Activated naive CD8-positive, alpha-beta T cell treated with anti-CD3 and anti-CD28 coated beads, Interleukin-2, amount 10 ng/mL, durations not matched to agents 7 days and 5 days (primary cell): ENCODE results near the gene INAFM1. TPM values are rescaled to one million over a fixed set of nuclear protein-coding genes. Genes with fewer than 3 reads are reported as not detected.
"Not testable (repeated sequence)": the region's sequence is repeated elsewhere in the genome, so short reads cannot be mapped to it uniquely, and the experiment has no call there.

Experiments
- ATAC-seq: fragments of 150-1000 bp; cut with Tn5 transposase; one replicate; pipeline ENCODE4 v1.10.0; 2021; ENCODE audit warnings: low read depth, moderate library complexity
- POLR2A ChIA-PET: fragments of 350-600 bp; sonication (Branson Sonifier 250); formaldehyde crosslinking; loops from one replicate; lab custom pipeline; 2021; ENCODE audit warnings: antibody characterized with exemption; lab: Charles Lee
- DNase-seq: peaks from one replicate; pipeline ENCODE4 v3.0.0; 2021
- H3K27ac Mint-ChIP-seq: one replicate; pipeline ENCODE4 v1.8.0; 2022; ENCODE audit warnings: mild to moderate bottlenecking, mixed read lengths
- H3K27me3 Mint-ChIP-seq: one replicate; pipeline ENCODE4 v1.8.0; 2022; ENCODE audit warnings: mild to moderate bottlenecking, moderate library complexity, mixed read lengths
- H3K36me3 Mint-ChIP-seq: one replicate; pipeline ENCODE4 v1.8.0; 2021; ENCODE audit warnings: mild to moderate bottlenecking, mixed read lengths
- H3K4me1 Mint-ChIP-seq: one replicate; pipeline ENCODE4 v1.8.0; 2021; ENCODE audit warnings: mixed read lengths
- H3K4me3 Mint-ChIP-seq: one replicate; pipeline ENCODE4 v1.8.0; 2022; ENCODE audit warnings: mild to moderate bottlenecking, moderate library complexity, mixed read lengths
- H3K9me3 Mint-ChIP-seq: one replicate; pipeline ENCODE4 v1.8.0; 2021; ENCODE audit warnings: mixed read lengths
- total RNA-seq, 2 experiments: library from RNA; stranded (reverse); gene quantifications; one replicate each; pipeline ENCODE4 v1.2.3, GENCODE V29; 2021

INAFM1 gene
- total RNA-seq, 2 experiments from 2014 or later, result 14.2 to 15.4 TPM

DNA sequence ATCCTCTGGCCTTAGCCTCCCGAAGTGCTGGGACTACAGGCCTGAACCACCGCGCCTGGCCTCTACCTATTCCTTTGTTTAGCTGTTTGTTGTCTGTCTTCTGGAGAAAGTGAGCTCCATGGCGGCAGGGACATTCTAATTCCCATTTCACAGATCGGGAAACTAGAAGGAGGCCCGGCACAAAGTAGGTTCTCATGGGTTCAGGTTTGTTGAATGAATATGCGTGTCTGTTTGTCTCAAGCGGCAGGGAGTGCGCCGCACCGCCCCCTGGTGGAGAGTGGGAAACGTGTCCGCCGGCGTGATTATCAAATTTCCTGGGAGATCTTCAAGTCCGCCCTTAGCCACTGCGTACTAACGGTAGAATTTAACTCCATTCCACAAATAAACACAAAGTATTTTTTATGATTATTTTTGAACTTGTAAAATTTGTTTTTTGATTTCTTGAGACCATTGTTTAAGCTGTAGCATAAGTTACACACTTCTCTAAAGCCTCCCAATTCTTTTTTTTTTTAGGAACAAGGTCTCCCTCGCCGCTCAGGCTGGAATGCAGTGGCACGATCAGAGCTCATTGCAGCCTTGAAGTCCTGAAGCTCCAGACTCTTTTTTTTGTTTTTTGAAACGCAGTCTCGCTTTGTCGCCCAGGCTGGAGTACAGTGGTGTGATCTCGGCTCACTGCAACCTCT, 27.2 kb upstream of the INAFM1 start:
- DNase-seq (peak; percentile 89), ATAC-seq (no peak)
- Mint-ChIP-seq H3K4me3 (no peak overlapping the region), H3K27me3 (no peaks in the 10 kb centered on the region), H3K27ac (peak overlapping the region; percentile 70), H3K9me3 (no peaks in the 10 kb centered on the region), H3K4me1 (peaks cover 29% of the 10 kb centered on the region), H3K36me3 (no peaks in the 10 kb centered on the region)
- POLR2A ChIA-PET, result interaction anchor here (5.7 kb wide), 1 partner anchor 21 kb away, joined by 99 read pairs; no protein-coding TSS in a partner anchor

DNA sequence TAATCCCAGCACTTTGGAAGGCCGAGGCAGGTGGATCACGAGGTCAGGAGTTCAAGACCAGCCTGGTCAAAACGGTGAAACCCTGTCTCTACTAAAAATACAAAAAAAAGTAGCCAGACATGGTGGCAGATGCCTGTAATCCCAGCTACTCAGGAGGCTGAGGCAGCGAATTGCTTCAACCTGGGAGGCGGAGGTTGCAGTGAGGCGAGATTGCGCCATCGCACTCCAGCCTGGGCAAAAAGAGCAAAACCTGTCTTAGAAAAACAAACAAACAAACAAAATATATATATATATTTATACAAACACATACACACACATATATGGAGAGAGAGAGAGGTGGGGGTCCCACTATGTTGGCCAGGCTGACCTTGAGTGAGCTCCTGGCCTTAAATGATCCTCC, 21.7 kb upstream of the INAFM1 start:
- H3K4me1 Mint-ChIP-seq, result peaks cover 20% of the 10 kb centered on the region
- H3K27me3 Mint-ChIP-seq, H3K4me3 Mint-ChIP-seq, DNase-seq, H3K9me3 Mint-ChIP-seq, H3K36me3 Mint-ChIP-seq, POLR2A ChIA-PET, ATAC-seq, H3K27ac Mint-ChIP-seq: not testable (repeated sequence)

DNA sequence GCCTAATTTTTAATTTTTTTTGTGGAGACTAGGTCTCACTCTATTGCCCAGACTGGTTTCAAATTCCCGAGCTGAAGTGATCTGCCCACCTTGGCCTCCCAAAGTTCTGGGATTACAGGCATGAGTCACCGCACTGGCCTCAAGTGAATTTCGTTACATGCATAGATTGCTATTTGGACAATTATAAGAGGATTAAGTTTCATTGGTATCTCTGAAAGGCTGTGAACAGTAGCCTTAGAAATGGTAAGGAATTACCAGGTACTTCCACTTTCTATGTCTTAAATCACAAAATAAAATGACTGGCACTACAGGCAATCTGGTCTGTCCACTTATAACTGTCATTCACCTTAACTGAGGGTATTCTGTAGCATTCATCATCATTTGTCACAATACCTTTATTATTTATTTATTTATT, 21.2 kb upstream of the INAFM1 start:
- H3K27ac Mint-ChIP-seq, result no peak overlapping the region
- DNase-seq, result no peak
- POLR2A ChIA-PET, result interaction anchor here (0.5 kb wide), 1 partner anchor 17 kb away, joined by 3 read pairs; no protein-coding TSS in a partner anchor
- no peaks in the 10 kb centered on the region for H3K9me3 Mint-ChIP-seq
- ATAC-seq, result no peak
- peaks cover 21% of the 10 kb centered on the region for H3K4me1 Mint-ChIP-seq
- H3K27me3 Mint-ChIP-seq, result no peaks in the 10 kb centered on the region
- H3K36me3 Mint-ChIP-seq, result peaks cover 6% of the 10 kb centered on the region
- no peak overlapping the region for H3K4me3 Mint-ChIP-seq

DNA sequence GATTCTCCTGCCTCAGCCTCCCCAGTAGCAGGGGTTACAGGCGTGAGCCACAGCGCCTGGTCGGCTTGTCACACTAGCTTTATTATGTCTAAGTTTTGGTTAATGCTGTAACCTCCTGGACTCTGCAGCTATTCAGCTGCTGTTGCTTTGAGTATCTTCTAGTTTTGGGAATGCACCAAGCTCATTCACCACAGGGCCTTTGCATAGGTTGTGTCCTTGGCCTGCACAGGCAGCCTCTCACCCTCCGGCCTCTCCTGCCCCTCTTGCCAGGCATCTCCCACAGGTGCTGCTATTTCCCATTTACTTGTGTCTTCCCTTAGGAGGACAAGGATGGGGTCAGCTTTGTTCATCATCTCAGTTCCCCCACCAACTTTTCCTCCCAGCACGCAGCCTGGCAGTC, 20.7 kb upstream of the INAFM1 start:
- ATAC-seq, result no peak
- Mint-ChIP-seq H3K27ac (no peak overlapping the region), H3K9me3 (no peaks in the 10 kb centered on the region), H3K36me3 (peaks cover 7% of the 10 kb centered on the region), H3K4me1 (peaks cover 26% of the 10 kb centered on the region), H3K27me3 (no peaks in the 10 kb centered on the region), H3K4me3 (no peak overlapping the region)
- DNase-seq, result no peak
- POLR2A ChIA-PET, result interaction anchor here (0.5 kb wide), 1 partner anchor 16 kb away, joined by 3 read pairs; no protein-coding TSS in a partner anchor

DNA sequence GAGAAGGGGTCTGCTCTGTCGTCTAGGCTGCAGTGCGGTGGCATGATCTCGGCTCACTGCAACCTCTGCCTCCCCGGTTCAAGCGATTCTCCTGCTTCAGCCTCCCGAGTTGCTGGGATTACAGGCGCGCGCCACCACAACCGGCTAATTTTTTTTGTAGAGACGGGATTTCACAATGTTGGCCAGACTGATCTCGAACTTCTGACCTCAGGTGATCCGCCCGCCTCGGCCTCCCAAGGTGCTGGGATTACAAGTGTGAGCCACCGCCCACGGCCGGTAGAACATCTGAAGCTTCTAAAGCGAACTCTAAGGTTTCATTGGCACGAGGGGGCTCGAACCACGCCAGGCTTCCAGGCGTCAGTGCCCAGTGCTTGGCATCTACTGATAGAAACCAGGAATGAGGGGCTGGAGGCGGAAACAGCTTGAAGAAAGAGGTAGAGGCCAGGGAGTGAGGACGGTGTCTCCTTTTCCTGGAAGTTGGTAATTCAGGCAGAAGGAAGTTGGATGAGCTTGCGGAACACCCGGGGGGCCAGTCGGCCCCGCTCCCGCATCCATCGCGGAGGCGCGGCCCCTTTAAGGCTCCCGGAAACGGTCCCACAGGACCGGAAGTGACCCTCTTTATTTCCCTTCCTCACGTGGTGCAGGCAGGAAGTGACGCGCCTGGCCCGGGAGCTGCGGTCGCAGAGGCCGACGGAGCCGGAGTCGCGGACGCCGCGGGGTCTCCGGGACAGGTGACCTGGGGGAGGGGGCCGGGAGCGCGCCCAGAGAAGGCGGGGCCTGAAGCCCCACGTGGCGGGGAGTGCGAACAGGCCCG, 18.6 kb upstream of the INAFM1 start, which contains the start of gene CCDC9:
Gene CCDC9 (plus strand): TSS at position 647 of the 814 bp plus-strand sequence. CDS start 1,876 bp downstream, outside the sequence.
- peak; percentile 96 for DNase-seq
- POLR2A ChIA-PET, result interaction anchor here (0.5 to 2.8 kb wide), 21 partner anchors 12 to 1529 kb away, joined by 3 to 63 read pairs (median 5); partner anchors contain the start of genes DHX34, INAFM1, SAE1 and ZC3H4
- peak within 1 kb of the TSS; percentile 96 for H3K27ac Mint-ChIP-seq
- peak; percentile 52 for ATAC-seq
- peak within 1 kb of the TSS; percentile 97 for H3K4me3 Mint-ChIP-seq
- H3K9me3 Mint-ChIP-seq, result no peaks in the 10 kb centered on the region
- H3K36me3 Mint-ChIP-seq, result peaks cover 19% of the 10 kb centered on the region
- H3K4me1 Mint-ChIP-seq, result peaks cover 29% of the 10 kb centered on the region
- H3K27me3 Mint-ChIP-seq, result no peaks in the 10 kb centered on the region

DNA sequence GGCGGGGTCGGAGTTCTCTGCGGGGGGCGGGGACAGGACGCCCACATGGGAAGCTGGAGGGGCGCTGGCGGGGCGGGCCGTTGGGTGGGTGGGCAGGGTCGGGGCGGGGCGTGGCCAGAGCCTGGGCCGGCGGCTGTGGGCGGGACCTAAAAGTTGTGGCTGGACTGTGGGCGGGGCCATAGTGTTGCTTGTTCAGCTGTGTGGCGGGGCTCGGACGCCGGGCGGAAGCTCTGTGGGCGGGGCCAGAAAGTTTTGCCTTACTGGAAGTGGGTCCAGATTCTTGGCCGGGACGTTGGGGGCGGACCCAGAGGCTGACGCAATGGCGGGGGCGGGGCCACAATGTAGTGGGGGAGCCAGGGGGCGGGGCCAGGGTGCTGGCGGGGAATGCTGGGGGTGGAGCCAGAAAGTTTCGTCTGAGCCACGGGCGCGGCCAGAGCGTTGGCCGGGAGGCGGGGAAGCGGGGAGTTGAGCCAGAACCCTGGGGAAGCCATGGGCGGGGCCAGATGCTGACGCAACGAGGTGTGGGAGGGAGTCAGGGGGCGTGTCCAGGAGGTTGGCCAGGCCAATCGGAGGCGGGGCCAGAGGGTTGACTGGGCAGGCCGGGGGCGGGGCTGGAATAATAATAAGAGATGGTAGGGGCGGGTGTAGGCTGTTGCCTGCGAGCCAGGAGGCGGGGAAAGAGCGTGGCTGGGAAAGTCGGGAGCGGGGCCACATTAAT, 17.8 kb upstream of the INAFM1 start:
- Mint-ChIP-seq H3K9me3 (no peaks in the 10 kb centered on the region), H3K36me3 (peaks cover 22% of the 10 kb centered on the region), H3K4me3 (peak overlapping the region; percentile 97), H3K27me3 (no peaks in the 10 kb centered on the region), H3K27ac (peak overlapping the region; percentile 96), H3K4me1 (peaks cover 29% of the 10 kb centered on the region)
- POLR2A ChIA-PET, result interaction anchor here (0.6 to 2.8 kb wide), 20 partner anchors 11 to 1530 kb away, joined by 3 to 63 read pairs (median 5); partner anchors contain the start of genes INAFM1, SAE1 and ZC3H4
- peak; percentile 100 for DNase-seq
- ATAC-seq, result peak; percentile 90

DNA sequence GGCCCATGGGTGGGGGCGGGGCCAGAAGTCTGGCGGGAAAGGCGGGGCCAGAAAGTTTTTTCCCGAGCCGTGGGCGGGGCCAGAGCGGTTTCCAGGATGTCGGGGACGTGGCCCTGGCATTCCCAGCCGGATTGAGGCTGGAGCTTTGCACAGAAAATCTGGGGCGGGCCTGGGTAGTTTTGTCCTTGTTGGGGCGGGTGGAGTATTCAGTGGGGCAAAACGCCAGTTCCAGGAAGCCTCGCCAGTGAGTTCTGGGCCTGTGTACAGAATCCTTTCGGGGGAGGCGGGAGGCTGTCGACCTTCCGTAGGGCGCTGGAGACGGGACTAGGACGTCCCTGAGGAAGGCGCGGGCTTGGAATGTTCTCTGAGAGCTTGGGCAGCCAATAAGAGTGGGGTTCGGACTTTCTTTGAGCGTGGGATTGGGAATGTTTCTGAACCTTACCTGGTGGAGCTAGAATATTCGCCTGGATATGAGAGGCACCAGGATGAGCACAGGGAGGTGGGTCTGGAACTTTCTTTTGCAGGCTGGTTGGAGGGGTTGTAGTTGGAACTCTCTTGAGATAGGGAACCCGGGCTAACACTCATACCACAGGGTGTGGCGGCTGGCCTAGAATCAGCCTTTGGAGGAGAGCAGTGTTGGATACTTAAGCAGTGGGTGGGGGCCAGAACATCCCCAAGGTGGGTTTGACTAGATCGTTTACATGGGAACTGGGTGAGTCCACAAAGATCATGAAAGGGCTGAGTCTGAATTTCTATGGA, 17.1 kb upstream of the INAFM1 start:
- no peak for DNase-seq

DNA sequence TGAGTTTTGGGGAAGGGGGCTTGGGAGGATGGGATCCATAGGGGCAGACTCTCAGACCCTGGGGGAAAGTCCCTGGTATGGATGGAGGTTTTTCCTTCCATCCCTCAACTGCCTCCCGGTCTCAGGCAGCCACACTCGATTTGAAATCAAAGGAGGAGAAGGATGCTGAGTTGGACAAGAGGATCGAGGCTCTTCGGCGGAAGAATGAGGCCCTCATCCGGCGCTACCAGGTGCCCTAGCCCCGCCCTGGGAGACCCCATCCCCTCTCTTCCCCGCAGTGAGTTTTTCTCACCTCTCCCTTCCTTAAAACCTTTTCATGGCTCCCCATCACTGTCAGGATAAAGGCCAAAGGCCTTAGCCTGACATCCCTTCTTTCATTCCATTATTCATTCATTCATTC, 16.3 kb upstream of the INAFM1 start:
- POLR2A ChIA-PET, result no interaction called here
- ATAC-seq (no peak), DNase-seq (no peak)
- Mint-ChIP-seq H3K4me3 (peak overlapping the region; percentile 97), H3K4me1 (peaks cover 30% of the 10 kb centered on the region), H3K27me3 (no peaks in the 10 kb centered on the region), H3K36me3 (peaks cover 26% of the 10 kb centered on the region), H3K9me3 (no peaks in the 10 kb centered on the region), H3K27ac (no peak overlapping the region)

More for the DNA sequence above, 17.1 kb upstream of the INAFM1 start:
- Mint-ChIP-seq H3K27me3 (no peaks in the 10 kb centered on the region), H3K4me1 (peaks cover 30% of the 10 kb centered on the region), H3K27ac (peak overlapping the region; percentile 96), H3K4me3 (peak overlapping the region; percentile 97), H3K36me3 (peaks cover 26% of the 10 kb centered on the region), H3K9me3 (no peaks in the 10 kb centered on the region)
- peak; percentile 2 for ATAC-seq
- POLR2A ChIA-PET, result interaction anchor here (1.4 to 2.8 kb wide), 4 partner anchors 15 to 144 kb away, joined by 5 to 63 read pairs (median 21); partner anchors contain the start of genes INAFM1 and ZC3H4

DNA sequence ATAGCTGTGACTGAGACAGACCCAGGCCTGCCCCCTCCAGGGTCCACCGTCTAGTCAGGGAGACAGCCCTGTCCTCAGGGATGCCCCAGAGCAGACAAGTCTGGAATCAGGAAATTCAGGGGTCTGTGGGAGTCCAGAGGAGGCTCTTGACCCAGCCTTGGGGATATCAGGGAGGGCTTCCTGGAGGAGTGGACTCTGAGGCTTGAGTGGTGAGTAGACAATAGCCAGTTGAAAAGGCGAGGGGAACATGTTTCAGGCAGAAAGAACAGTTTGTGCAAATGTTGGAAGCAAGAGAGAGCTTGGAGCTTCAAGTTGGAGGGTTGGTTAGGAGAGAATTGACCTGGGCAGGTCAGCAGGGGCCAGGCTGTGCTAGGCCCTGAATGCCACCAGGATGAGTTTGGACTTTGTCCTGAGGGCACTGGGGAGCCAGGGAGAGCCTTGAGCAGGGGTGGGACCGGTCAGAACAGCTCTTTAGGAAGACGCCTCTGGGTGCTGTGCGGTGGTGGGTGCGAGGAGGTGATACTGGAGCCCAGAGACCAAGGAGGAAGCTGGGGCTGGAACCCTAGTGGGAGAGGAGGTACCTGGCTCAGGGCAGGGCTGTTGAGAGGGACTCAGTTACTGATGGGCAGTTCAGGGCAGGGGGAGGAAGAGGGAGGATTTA, 15.7 kb upstream of the INAFM1 start:
- H3K27me3 Mint-ChIP-seq, result no peaks in the 10 kb centered on the region
- H3K9me3 Mint-ChIP-seq, result no peaks in the 10 kb centered on the region
- ATAC-seq (no peak), DNase-seq (no peak)
- peak overlapping the region; percentile 14 for H3K27ac Mint-ChIP-seq
- peak overlapping the region; percentile 97 for H3K4me3 Mint-ChIP-seq
- POLR2A ChIA-PET, result no interaction called here
- H3K4me1 Mint-ChIP-seq, result peaks cover 30% of the 10 kb centered on the region
- peaks cover 26% of the 10 kb centered on the region for H3K36me3 Mint-ChIP-seq

DNA sequence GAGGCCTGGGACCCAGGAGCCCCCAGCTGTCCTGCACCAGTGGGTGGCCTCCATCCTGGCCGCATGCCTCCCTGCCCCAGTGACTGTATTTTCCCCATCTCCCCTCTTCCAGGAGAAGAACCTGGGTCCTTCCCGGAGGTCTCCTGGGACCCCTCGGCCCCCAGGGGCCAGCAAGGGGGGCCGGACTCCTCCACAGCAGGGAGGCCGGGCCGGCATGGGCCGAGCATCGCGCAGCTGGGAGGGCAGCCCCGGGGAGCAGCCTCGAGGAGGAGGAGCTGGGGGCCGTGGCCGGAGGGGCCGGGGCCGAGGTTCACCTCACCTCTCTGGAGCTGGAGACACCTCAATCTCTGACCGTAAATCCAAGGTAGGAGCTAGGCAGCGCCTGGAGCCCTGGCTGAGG, 14.2 kb upstream of the INAFM1 start:
- no peak for DNase-seq
- Mint-ChIP-seq H3K4me1 (peaks cover 30% of the 10 kb centered on the region), H3K27ac (peak overlapping the region; percentile 17), H3K9me3 (no peaks in the 10 kb centered on the region), H3K36me3 (peaks cover 30% of the 10 kb centered on the region), H3K27me3 (no peaks in the 10 kb centered on the region), H3K4me3 (no peak overlapping the region)
- POLR2A ChIA-PET, result interaction anchor here (2.1 to 2.2 kb wide), 2 partner anchors 14 to 147 kb away, joined by 5 to 10 read pairs; partner anchors contain the start of genes INAFM1 and ZC3H4
- no peak for ATAC-seq

DNA sequence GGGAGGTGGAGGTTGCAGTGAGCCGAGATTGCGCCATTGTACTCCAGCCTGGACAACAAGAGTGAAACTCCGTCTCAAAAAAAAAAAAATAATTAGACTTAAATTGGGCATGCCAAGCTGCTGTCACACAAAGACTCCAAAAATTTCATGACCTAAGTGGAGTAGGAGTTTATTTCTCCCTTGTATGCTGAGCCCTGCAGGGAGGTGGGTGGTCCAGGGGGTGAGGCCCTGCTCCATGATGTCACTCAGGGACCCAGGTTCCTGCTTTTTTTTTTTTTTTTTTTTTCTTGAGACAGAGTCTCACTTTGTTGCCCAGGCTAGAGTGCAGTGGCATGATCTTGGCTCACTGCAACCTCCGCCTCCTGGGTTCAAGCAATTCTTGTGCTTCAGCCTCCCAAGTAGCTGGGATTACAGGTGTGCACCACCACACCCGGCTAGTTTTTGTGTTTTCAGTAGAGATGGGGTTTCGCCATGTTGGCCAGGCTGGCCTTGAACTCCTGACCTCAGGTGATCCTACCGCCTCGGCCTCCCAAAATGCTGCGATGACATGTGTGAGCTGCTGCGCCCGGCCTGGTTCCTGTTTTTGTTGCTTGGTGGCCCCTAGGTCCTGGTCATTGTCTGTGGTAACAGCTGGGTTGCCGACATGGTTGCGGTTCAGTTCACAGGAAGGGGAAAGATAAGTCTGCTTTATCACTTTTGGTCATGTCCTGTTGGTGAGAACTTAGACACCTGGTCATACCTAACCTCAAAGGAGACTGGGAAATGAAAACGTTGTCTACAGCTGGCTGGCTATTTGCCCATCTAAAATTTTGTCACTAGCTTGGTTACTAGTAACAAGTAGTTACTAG, 12.5 kb upstream of the INAFM1 start:
- Mint-ChIP-seq H3K4me1 (peaks cover 26% of the 10 kb centered on the region), H3K36me3 (peaks cover 30% of the 10 kb centered on the region)
- not testable (repeated sequence) for ATAC-seq, H3K27ac Mint-ChIP-seq, DNase-seq, H3K9me3 Mint-ChIP-seq, H3K27me3 Mint-ChIP-seq, H3K4me3 Mint-ChIP-seq
- POLR2A ChIA-PET, result interaction anchor here (0.7 to 2.2 kb wide), 4 partner anchors 10 to 149 kb away, joined by 4 to 10 read pairs (median 4); partner anchors contain the start of genes INAFM1 and ZC3H4
